NCI-H2227 treated with DMSO at 0.1 percent for 48 hours (cell line): ENCODE measurements around the gene COL8A2.
A peak's percentile ranks its signal among the peaks of the same experiment; 100 is the strongest.

Experiments used
- DNase-seq: peaks from one replicate; lab custom pipeline; 2025; lab: John Stamatoyannopoulos, UW

Gene COL8A2

GRCh38 chr1:36089393-36090121 lies 35.5 kb downstream of the COL8A2 start:
- peak; percentile 4 for DNase-seq

- DNase-seq: peak; percentile 88
Measured at GRCh38 chr1:36088577-36089392, 36.2 kb downstream of the COL8A2 start, which contains the start of gene ADPRS. Gene ADPRS (plus strand): TSS chr1:36088892. CDS start chr1:36088905, 13 bp downstream.

GRCh38 chr1:36088265-36088576 lies 36.8 kb downstream of the COL8A2 start:
- DNase-seq: no peak

- no peak for DNase-seq
Measured at GRCh38 chr1:36087233-36088123, 37.5 kb downstream of the COL8A2 start.

GRCh38 chr1:36086529-36087232 lies 38.3 kb downstream of the COL8A2 start:
- DNase-seq: no peak

- no peak for DNase-seq
Measured at GRCh38 chr1:36085686-36086526, 39.1 kb downstream of the COL8A2 start.

- no peak for DNase-seq
Measured at GRCh38 chr1:36085126-36085525, 39.9 kb downstream of the COL8A2 start.

- DNase-seq: peak; percentile 21
Measured at GRCh38 chr1:36084497-36085115, 40.4 kb downstream of the COL8A2 start.

GRCh38 chr1:36083635-36084496 lies 41.2 kb downstream of the COL8A2 start, which contains the start of gene TEKT2:
Gene TEKT2 (plus strand): TSS chr1:36084094. CDS start chr1:36084922, 828 bp downstream.
- peak; percentile 82 for DNase-seq

GRCh38 chr1:36083219-36083618 lies 41.8 kb downstream of the COL8A2 start:
- DNase-seq: no peak

- no peak for DNase-seq
Measured at GRCh38 chr1:36081926-36082485, 43.0 kb downstream of the COL8A2 start.

GRCh38 chr1:36080801-36081200 lies 44.2 kb downstream of the COL8A2 start:
- no peak for DNase-seq

- no peak for DNase-seq
Measured at GRCh38 chr1:36080236-36080635, 44.8 kb downstream of the COL8A2 start.

GRCh38 chr1:36076979-36077573 lies 47.9 kb downstream of the COL8A2 start:
- DNase-seq: no peak

- no peak for DNase-seq
Measured at GRCh38 chr1:36070349-36070748, 54.7 kb downstream of the COL8A2 start.

- DNase-seq: no peak
Measured at GRCh38 chr1:36068866-36069265, 56.2 kb downstream of the COL8A2 start.

GRCh38 chr1:36067871-36068270 lies 57.2 kb downstream of the COL8A2 start:
- no peak for DNase-seq

- no peak for DNase-seq
Measured at GRCh38 chr1:36062315-36062714, 62.7 kb downstream of the COL8A2 start.
